DND-41 (cell line): Measurements from ENCODE around the gene HSF2BP.

ENCODE experiments used
- ATAC-seq: fragments of 200-7000 bp; cut with Tn5 transposase; 3 replicates; pipeline ENCODE4 v1.9.1; 2021; ENCODE audit warnings: low read depth; ENCODE audit not compliant: insufficient read depth
- DNase-seq: peaks from one replicate; pipeline ENCODE4 v3.0.0-alpha.2; 2020
- H2AFZ ChIP-seq: 2 replicates; pipeline ENCODE4 v1.6.0; 2012; ENCODE audit warnings: low read depth, low read length
- H3K27ac ChIP-seq: 2 replicates; pipeline ENCODE4 v1.5.1; 2012; ENCODE audit warnings: low read length, inconsistent platforms
- H3K27me3 ChIP-seq: fragments of 200-600 bp; sonication (generic); 2 replicates; pipeline ENCODE4 v1.6.0; 2012; ENCODE audit warnings: low read length, mild to moderate bottlenecking, inconsistent platforms; ENCODE audit not compliant: insufficient read depth, poor library complexity
- H3K36me3 ChIP-seq: 2 replicates; pipeline ENCODE4 v1.5.1; 2012; ENCODE audit warnings: low read length, inconsistent platforms; ENCODE audit not compliant: insufficient read depth
- H3K4me1 ChIP-seq: 2 replicates; pipeline ENCODE4 v1.5.1; 2012; ENCODE audit warnings: mild to moderate bottlenecking, low read length; ENCODE audit not compliant: insufficient read depth
- H3K4me2 ChIP-seq: 2 replicates; pipeline ENCODE4 v1.6.0; 2012; ENCODE audit warnings: mild to moderate bottlenecking, moderate library complexity, low read length, inconsistent platforms; ENCODE audit not compliant: insufficient read depth
- H3K4me3 ChIP-seq, 2 experiments: fragments of 200-600 bp in 1 of 2; shearing (Covaris generic) in 1 of 2; 2 replicates each; pipeline ENCODE4 v1.5.1; 2012 to 2016; ENCODE audit warnings: inconsistent platforms in 2 of 2, low read length in 2 of 2, mild to moderate bottlenecking in 2 of 2, low read depth in 1 of 2, moderate library complexity in 1 of 2
- H3K79me2 ChIP-seq: 2 replicates; pipeline ENCODE4 v1.6.0; 2012; ENCODE audit warnings: low read length, inconsistent platforms; ENCODE audit not compliant: insufficient read depth
- H3K9ac ChIP-seq: 2 replicates; pipeline ENCODE4 v1.6.0; 2012; ENCODE audit warnings: low read depth, mild to moderate bottlenecking, inconsistent platforms, low read length, moderate library complexity
- H3K9me3 ChIP-seq: 2 replicates; pipeline ENCODE4 v1.5.1; 2012; ENCODE audit warnings: low read length, moderate library complexity, mild to moderate bottlenecking, inconsistent platforms; ENCODE audit not compliant: insufficient read depth, severe bottlenecking
- H4K20me1 ChIP-seq: 2 replicates; pipeline ENCODE4 v1.6.0; 2012; ENCODE audit warnings: low read length; ENCODE audit not compliant: insufficient read depth
- CTCF ChIP-seq: IDR thresholded peaks from 2 replicates; pipeline ENCODE4 v1.5.1; 2012; ENCODE audit warnings: borderline replicate concordance, low read length, moderate library complexity, mild to moderate bottlenecking; ENCODE audit not compliant: poor library complexity, severe bottlenecking; ENCODE audit errors: extremely low read depth
- EZH2 ChIP-seq: IDR thresholded peaks from 3 replicates; pipeline ENCODE4 v1.6.1; 2012; ENCODE audit warnings: borderline replicate concordance, low read depth, mild to moderate bottlenecking, moderate library complexity, low read length, inconsistent platforms; ENCODE audit not compliant: severe bottlenecking

Gene HSF2BP

GRCh38 chr21:43703035-43703880, 44.0 kb upstream of the HSF2BP start:
- no peaks in the 10 kb centered on the region for H3K9me3 ChIP-seq
- H3K9ac ChIP-seq, result no peak overlapping the region
- no peak for DNase-seq
- H3K79me2 ChIP-seq, result no peaks in the 10 kb centered on the region
- no peak overlapping the region for H3K4me3 ChIP-seq
- H2AFZ ChIP-seq, result no peak overlapping the region
- H3K36me3 ChIP-seq, result no peaks in the 10 kb centered on the region
- H3K27ac ChIP-seq, result no peak overlapping the region
- H3K27me3 ChIP-seq, result no peaks in the 10 kb centered on the region
- no peak for ATAC-seq
- no peak for TF ChIP-seq CTCF
- no peaks in the 10 kb centered on the region for H4K20me1 ChIP-seq
- H3K4me1 ChIP-seq, result no peaks in the 10 kb centered on the region
- H3K4me2 ChIP-seq, result no peak overlapping the region

- Histone ChIP-seq H3K36me3 (no peaks in the 10 kb centered on the region), H3K4me1 (no peaks in the 10 kb centered on the region), H3K79me2 (no peaks in the 10 kb centered on the region), H3K9ac (no peak overlapping the region), H2AFZ (no peak overlapping the region), H3K27me3 (no peaks in the 10 kb centered on the region), H3K4me2 (no peak overlapping the region), H3K9me3 (no peaks in the 10 kb centered on the region), H3K4me3 (no peak overlapping the region), H3K27ac (no peak overlapping the region), H4K20me1 (no peaks in the 10 kb centered on the region)
- no peak for TF ChIP-seq CTCF
- TF ChIP-seq EZH2, result no peak
- ATAC-seq, result no peak
- DNase-seq, result no peak
Observed at GRCh38 chr21:43702785-43703034, 43.4 kb upstream of the HSF2BP start.

GRCh38 chr21:43701936-43702784, 42.9 kb upstream of the HSF2BP start:
- no peaks in the 10 kb centered on the region for H3K36me3 ChIP-seq
- no peaks in the 10 kb centered on the region for H3K4me1 ChIP-seq
- no peaks in the 10 kb centered on the region for H3K27me3 ChIP-seq
- H3K27ac ChIP-seq, result no peak overlapping the region
- no peak overlapping the region for H2AFZ ChIP-seq
- no peaks in the 10 kb centered on the region for H4K20me1 ChIP-seq
- no peak overlapping the region for H3K9ac ChIP-seq
- no peak overlapping the region for H3K4me3 ChIP-seq
- H3K4me2 ChIP-seq, result no peak overlapping the region
- H3K9me3 ChIP-seq, result no peaks in the 10 kb centered on the region
- DNase-seq, result no peak
- no peak for TF ChIP-seq EZH2
- TF ChIP-seq CTCF, result no peak
- no peak for ATAC-seq
- no peaks in the 10 kb centered on the region for H3K79me2 ChIP-seq
